NK-92 (cell line): ENCODE results near the gene PRKAR1B.
A peak's percentile ranks its signal among the peaks of the same experiment; 100 is the strongest.

Source experiments
- DNase-seq: peaks from one replicate; lab custom pipeline; 2025; ENCODE audit not compliant: unreplicated experiment; lab: John Stamatoyannopoulos, UW

Gene PRKAR1B

GRCh38 chr7:741850-742249, 14.8 kb upstream of the PRKAR1B start:
- DNase-seq, result no peak

GRCh38 chr7:741191-741671, 14.2 kb upstream of the PRKAR1B start:
- no peak for DNase-seq

- no peak for DNase-seq
Observed at GRCh38 chr7:739983-740942, 13.2 kb upstream of the PRKAR1B start.

- no peak for DNase-seq
Observed at GRCh38 chr7:739455-739982, 12.4 kb upstream of the PRKAR1B start.

- no peak for DNase-seq
Observed at GRCh38 chr7:738723-739454, 11.8 kb upstream of the PRKAR1B start.

- no peak for DNase-seq
Observed at GRCh38 chr7:738241-738640, 11.2 kb upstream of the PRKAR1B start.

- no peak for DNase-seq
Observed at GRCh38 chr7:734808-735207, 7.7 kb upstream of the PRKAR1B start.

GRCh38 chr7:734214-734613, 7.1 kb upstream of the PRKAR1B start:
- DNase-seq, result no peak

- DNase-seq, result no peak
Observed at GRCh38 chr7:732556-732955, 5.5 kb upstream of the PRKAR1B start.

- no peak for DNase-seq
Observed at GRCh38 chr7:732094-732541, 5.0 kb upstream of the PRKAR1B start.

- no peak for DNase-seq
Observed at GRCh38 chr7:731440-732085, 4.5 kb upstream of the PRKAR1B start.

- DNase-seq, result no peak
Observed at GRCh38 chr7:730501-731439, 3.7 kb upstream of the PRKAR1B start.

- no peak for DNase-seq
Observed at GRCh38 chr7:729140-730000, 2.3 kb upstream of the PRKAR1B start.

- no peak for DNase-seq
Observed at GRCh38 chr7:728602-729001, 1.5 kb upstream of the PRKAR1B start.

GRCh38 chr7:727806-728460, 852 bp upstream of the PRKAR1B start:
- no peak for DNase-seq

GRCh38 chr7:726854-727103, 302 bp downstream of the PRKAR1B start:
- DNase-seq, result no peak

- DNase-seq, result peak; percentile 43
Observed at GRCh38 chr7:726084-726853, 812 bp downstream of the PRKAR1B start, which contains the start of gene DNAAF5. DNAAF5 (plus strand) TSS chr7:726699; CDS start chr7:726721, 22 bp downstream.
